HS-27A (cell line): Measurements from ENCODE around the gene CNGB1.
"Not testable (repeated sequence)": the region's sequence is repeated elsewhere in the genome, so short reads cannot be mapped to it uniquely, and the experiment has no call there.

Experiments used
- DNase-seq: peaks from one replicate; pipeline ENCODE4 v3.0.0-alpha.2; 2012; ENCODE audit warnings: low read depth, missing footprints

Gene CNGB1

GRCh38 chr16:57858635-57859034 lies 112.3 kb downstream of the CNGB1 start:
- no peak for DNase-seq

- not testable (repeated sequence) for DNase-seq
Measured at GRCh38 chr16:57857991-57858390, 112.9 kb downstream of the CNGB1 start.

GRCh38 chr16:57855188-57855587 lies 115.7 kb downstream of the CNGB1 start:
- no peak for DNase-seq

GRCh38 chr16:57852189-57852588 lies 118.7 kb downstream of the CNGB1 start:
- no peak for DNase-seq

GRCh38 chr16:57848181-57848580 lies 122.7 kb downstream of the CNGB1 start:
- DNase-seq = no peak

- not testable (repeated sequence) for DNase-seq
Measured at GRCh38 chr16:57846931-57847330, 124.0 kb downstream of the CNGB1 start.

GRCh38 chr16:57846078-57846697 lies 124.7 kb downstream of the CNGB1 start:
- DNase-seq = no peak

GRCh38 chr16:57845115-57845514 lies 125.8 kb downstream of the CNGB1 start:
- DNase-seq = no peak

- no peak for DNase-seq
Measured at GRCh38 chr16:57844416-57845030, 126.4 kb downstream of the CNGB1 start.

- no peak for DNase-seq
Measured at GRCh38 chr16:57843400-57843799, 127.5 kb downstream of the CNGB1 start.

GRCh38 chr16:57842601-57843000 lies 128.3 kb downstream of the CNGB1 start:
- DNase-seq = no peak

- DNase-seq = no peak
Measured at GRCh38 chr16:57840833-57841232, 130.1 kb downstream of the CNGB1 start.

- no peak for DNase-seq
Measured at GRCh38 chr16:57838161-57838560, 132.8 kb downstream of the CNGB1 start.

- no peak for DNase-seq
Measured at GRCh38 chr16:57837305-57838125, 133.4 kb downstream of the CNGB1 start.

GRCh38 chr16:57835439-57835838 lies 135.5 kb downstream of the CNGB1 start:
- not testable (repeated sequence) for DNase-seq

GRCh38 chr16:57834936-57835335 lies 136.0 kb downstream of the CNGB1 start:
- no peak for DNase-seq
